Activated naive CD4-positive, alpha-beta T cell treated with Interleukin-2 at 50 U/mL for 16 hours (primary cell): Measurements from ENCODE around the gene GUCY1B1.
A peak's percentile ranks its signal among the peaks of the same experiment; 100 is the strongest.

Source experiments
- DNase-seq: peaks from one replicate; pipeline ENCODE4 v3.0.0-alpha.2; 2020

GUCY1B1 gene

GRCh38 chr4:155758481-155759371 lies at the start of gene GUCY1B1:
TSS of gene GUCY1B1 (plus strand) at chr4:155759021. CDS start at chr4:155759141, 120 bp downstream.
- DNase-seq, result peak; percentile 55

DNA sequence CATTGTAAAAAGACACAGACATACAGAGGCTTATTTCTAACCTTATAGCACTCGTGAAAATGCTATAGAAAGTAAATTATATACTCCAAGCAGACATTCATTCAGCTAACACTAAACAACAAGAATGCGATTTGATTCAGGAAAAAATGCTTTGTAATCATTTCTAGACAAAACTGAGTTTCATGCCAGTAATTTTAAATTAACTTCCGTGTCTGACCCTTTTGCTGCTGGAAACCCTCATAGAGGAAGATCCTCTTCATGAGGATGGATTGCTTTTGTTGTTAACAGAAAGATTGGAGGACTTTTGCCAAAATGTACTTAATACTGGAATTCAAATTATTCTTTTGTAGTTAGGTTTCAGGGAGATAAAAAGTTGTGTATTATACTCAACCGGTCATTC lies 48.9 kb upstream of the GUCY1B1 start:
- no peak for DNase-seq

DNA sequence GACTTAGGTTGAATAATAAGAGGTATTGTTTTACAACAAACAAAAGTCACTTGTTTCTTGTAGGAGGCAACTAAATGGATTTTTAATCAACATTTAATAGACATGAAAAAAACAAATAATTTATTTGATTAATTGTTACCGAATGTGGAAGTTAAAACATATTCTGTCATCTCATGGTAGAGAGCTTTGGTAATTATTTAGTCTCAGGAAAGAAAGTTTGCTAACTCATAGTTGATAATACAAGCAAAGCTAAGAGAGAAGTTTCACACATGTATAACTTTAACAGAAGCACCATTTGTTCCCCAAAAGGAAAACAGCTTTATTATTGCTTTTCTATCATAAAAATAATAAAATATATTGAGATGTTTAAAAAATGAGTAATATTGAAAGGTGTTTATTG lies 47.3 kb upstream of the GUCY1B1 start:
- DNase-seq, result no peak

DNA sequence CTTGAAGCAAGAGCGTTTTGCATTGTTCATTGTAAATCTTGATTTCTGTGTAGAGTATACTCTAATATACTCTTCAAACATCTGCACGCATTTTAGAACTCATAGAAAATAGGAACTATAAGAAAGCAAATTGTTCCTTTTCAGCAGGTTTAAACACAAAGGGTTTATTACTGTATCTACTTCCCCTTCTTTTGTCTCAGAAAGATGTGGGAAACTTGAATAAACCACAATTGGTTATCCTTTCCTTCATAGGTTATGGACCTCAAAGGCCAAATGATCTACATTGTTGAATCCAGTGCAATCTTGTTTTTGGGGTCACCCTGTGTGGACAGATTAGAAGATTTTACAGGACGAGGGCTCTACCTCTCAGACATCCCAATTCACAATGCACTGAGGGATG lies 46.0 kb upstream of the GUCY1B1 start:
- no peak for DNase-seq

GRCh38 chr4:155713911-155714310 lies 44.9 kb upstream of the GUCY1B1 start:
- DNase-seq, result no peak

- DNase-seq, result no peak
Measured at GRCh38 chr4:155722336-155722735, 36.5 kb upstream of the GUCY1B1 start.

DNA sequence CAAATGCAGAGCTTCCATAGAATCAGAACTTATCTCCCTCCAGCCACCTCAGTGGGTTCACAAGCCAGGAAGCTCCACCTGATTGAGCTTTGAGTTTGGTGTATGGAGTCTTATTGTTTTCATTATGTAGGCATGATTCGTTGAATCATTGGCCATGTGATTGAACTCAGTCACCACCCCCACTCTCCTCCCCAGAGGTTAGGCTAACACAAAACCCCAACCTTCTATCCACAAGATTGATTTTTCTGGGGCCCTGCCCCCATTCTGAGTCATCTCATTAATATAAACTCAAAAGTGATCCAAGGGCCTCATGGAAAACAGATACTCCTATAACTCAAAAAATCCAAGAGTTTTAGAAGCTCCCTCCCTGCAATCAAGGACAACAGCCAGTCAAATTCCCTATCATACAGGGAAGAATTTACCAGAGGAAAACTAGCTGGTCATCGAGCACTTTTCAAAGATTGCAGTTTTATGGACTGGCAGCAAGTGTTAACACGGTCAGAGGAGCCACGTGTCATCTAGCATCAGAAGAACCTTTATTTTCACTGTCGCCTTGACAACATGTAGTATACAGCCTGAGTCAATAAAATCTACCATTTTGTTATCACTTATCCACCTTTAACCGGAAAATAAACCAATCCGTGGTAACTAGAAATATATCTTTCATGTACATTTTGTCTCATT lies 35.9 kb upstream of the GUCY1B1 start:
- DNase-seq, result no peak

DNA sequence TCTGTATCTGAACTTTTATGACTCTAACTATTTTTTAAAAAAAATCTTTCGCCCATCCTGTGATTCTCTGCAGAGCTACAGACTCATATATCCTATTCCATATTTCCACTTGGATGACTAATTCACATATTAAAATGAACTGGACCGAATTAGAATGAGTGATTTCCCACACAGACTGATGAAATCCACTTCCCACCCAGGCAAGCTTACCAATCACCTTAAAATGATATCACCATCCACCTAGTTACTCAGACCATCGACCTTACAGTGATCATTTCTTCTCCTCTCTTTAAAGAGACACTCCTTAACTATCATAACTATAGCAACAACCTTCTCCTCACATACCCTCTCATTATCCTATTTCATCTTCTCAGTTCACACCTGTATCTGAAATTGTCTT lies 34.1 kb upstream of the GUCY1B1 start:
- DNase-seq, result no peak

DNA sequence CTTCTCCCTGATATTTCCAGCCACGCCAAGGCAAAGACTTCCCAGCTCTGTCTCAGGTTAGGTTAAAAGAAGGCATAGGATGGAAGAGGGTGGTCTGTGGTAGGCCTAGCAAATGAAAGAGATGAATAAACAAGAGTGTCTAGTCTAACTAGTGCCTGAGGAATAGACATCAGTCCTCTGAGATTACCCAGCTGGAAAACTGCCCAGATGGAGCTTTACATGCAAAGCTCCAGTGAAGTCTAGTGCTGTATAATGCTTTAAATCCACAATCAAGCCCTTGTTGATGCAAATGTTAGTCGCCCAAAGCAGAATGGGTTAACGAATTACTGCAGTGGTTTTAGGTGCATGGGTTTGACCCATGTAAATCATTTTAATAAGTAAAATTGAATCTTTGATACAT lies 24.8 kb upstream of the GUCY1B1 start:
- DNase-seq, result no peak

GRCh38 chr4:155734951-155735350 lies 23.9 kb upstream of the GUCY1B1 start:
- no peak for DNase-seq

DNA sequence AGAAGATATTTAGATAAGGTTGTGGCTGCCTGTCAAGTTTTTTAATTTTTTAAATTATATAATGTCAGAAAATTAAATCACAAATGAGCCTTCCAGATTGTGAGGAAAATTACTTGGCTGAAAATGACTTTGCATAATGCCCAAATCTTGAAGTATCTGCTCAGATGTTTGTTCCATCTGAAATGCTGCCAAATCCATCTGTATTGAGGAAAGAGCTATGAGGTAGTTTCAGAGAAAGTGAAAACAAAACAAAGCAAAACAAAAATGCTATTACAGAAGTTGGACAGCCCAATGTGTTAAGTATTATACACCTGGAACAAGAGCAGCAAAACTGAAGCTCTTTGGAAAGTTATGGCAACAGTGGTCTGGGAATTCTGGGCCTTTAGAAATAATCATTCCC lies 23.3 kb upstream of the GUCY1B1 start:
- DNase-seq, result no peak

GRCh38 chr4:155738548-155738947 lies 20.3 kb upstream of the GUCY1B1 start:
- DNase-seq, result no peak

- DNase-seq, result no peak
Measured at GRCh38 chr4:155741546-155741945, 17.3 kb upstream of the GUCY1B1 start.

DNA sequence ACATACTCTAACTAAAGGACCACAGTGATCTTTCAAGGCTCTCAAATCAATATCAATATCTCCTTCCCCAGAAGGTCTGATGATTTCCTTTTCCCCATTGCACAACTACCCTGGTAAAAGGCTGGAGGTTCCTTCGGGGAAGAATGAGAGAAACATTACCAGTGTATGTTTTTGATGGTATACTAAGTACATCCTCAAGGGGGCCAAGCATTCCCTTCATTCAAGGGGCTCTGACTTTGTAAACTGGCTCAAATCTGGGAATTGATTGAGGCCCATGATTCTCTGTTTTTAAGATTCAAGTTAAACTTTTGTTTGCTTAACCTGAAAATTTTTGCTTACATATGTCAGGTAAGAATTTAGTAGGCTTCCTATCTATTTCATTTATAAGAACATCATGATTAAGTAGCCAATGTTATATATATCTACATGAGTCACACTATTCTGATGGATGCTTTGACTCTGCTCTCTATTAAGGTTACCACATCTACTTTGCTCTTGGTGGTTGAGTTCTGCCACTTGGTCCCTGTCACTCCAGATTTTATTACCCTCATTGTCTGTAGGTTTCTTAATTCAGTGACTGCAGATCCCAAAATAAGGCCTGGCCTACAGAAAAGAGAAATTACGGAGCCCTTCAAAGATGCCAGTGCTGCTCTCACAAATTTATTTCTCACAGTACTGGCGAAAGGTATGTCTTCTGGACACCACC lies 16.4 kb upstream of the GUCY1B1 start:
- no peak for DNase-seq

DNA sequence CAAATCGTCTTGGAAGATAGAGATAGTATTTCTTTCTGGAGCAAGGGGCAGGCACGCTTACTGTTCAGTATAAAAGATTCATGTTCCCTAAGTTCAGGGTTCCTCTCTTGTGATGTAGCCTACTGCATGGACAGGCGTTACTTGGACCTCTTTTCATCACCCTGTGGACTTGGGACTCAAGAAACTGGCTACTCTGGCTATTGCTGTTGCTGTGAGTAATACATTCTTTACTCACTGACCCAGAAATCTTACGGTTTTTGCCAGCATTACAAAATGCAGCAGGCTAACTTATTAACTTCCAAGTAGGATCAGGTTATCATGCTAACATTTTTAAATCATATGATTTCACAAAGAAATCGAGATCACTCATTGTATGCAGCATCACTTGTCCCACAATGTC lies 12.8 kb upstream of the GUCY1B1 start:
- no peak for DNase-seq

- DNase-seq, result no peak
Measured at GRCh38 chr4:155748039-155748438, 10.8 kb upstream of the GUCY1B1 start.

GRCh38 chr4:155749041-155749440 lies 9.8 kb upstream of the GUCY1B1 start:
- DNase-seq, result no peak

GRCh38 chr4:155751569-155751968 lies 7.3 kb upstream of the GUCY1B1 start:
- no peak for DNase-seq

DNA sequence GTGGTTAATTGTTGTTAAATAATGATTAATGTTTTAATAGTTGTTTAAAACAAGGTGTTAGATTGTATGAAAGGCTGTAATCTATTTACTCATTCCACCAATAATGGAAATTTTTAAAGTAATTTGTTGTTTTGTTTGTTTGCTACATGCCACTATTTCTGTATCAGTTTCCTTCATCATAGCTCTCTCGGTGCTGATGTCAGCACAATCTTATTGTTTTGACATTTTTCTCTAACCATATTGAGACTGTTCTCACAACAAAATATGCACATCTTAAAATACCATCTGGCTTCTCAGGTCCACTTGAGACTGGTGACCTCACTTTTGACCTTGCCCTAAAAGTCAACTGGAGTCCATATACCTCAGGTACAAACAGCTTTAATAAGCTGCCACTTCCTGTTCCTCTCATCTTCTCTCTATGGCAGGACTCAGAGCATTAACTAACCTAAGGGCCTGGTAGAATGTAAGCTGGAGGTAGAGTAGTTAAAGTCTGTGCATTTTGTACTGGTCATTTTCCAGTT lies 1.0 kb upstream of the GUCY1B1 start:
- no peak for DNase-seq

DNA sequence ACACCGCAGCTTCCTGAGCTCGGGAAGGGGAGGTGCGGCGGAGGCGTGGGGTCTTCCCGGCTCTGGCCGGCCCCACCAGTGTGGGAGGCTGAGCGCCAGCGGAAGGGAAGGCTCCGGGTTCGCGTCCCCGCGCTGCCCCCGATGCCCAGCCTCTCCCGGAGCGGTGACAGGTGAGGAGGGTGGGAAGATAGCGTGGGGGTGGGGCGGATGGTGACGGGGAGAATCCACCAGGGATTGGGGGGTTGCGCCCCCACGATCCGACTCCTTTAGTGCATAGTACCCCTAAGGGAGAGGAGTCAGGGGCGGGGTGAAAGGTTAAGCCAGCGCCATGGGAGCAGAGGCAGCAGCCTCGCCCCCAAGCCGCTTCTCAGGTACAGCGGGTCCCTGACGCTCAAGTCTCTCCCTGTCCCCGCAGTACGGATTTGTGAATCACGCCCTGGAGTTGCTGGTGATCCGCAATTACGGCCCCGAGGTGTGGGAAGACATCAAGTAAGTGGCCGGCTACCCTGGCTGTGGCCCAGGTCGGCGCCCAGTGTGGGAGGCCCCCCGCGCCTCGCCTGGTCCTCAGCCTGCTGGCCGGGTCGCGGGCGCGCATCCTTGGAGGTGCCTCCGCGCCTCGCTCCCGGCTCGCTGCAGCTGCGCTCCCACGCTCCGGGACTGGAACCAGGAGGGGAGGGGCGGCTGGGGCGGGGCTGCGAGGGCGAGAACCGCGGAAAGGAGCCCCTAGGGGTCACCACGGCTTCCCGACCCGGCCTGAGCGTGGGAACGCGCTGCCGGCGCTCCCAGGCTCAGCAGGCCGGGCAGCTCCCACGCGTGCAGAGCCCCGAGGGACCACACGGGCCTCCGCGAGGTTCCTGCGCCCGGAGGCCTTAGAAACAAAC lies 791 bp downstream of the GUCY1B1 start:
- DNase-seq, result no peak

DNA sequence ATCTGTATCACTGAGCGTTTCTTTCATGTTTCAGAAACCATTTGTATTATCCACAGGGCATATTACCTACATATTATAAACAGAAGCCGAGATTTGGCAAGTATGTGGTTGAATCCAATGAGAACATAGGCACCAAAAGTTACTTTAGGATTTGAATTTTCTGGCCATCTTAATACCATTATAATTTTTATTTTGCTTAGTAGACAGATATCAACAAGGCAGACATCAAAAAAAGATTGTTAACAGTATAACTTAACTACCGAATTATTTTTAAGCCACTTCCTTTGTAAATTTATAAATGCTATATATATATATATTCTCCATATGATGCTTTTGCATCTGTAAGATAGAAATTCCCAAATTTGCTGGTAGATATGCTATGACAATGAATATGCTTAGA lies 2.2 kb downstream of the GUCY1B1 start:
- DNase-seq, result no peak

DNA sequence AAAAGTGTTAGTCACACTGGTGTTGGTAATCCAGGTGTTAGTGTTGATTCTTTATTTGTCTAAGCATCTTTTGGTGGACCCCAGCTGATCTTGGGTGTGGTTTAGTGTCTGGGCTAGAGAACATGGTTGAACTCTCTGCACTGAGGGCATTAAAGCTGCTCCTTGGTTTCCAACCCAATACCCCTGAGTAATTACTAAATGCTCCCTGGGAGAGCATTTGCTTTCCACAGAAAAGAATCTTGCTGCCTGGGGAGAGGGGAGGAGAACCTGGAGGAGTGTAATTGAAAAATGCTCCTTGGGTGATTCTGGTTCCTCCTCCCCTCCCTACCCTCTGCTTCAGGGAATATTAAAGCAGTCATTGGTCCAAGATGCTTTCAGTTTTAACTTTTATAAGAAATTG lies 3.1 kb downstream of the GUCY1B1 start:
- DNase-seq, result no peak
